Suprapubic skin (tissue), 4 donors: ENCODE measurements around the gene SHC4. TPM values are rescaled to one million over a fixed set of nuclear protein-coding genes. Genes with fewer than 3 reads are reported as not detected.

ENCODE experiments used
- DNase-seq, 2 donors: peaks; one replicate each; pipeline ENCODE4 v3.0.0-alpha.2; 2019; ENCODE audit warnings: low spot score in 2 of 2
- H3K27ac ChIP-seq: fragments of 200-600 bp; sonication (generic); one replicate; pipeline ENCODE4 v1.5.1; 2019
- H3K27me3 ChIP-seq: fragments of 200-600 bp; sonication (generic); one replicate; pipeline ENCODE4 v1.5.1; 2019
- H3K36me3 ChIP-seq: fragments of 200-600 bp; sonication (generic); one replicate; pipeline ENCODE4 v1.5.1; 2019
- H3K4me1 ChIP-seq: fragments of 200-600 bp; sonication (generic); one replicate; pipeline ENCODE4 v1.5.1; 2019
- H3K4me3 ChIP-seq: fragments of 200-600 bp; sonication (generic); one replicate; pipeline ENCODE4 v1.5.1; 2019; ENCODE audit warnings: mild to moderate bottlenecking
- H3K9me3 ChIP-seq: fragments of 200-600 bp; sonication (generic); one replicate; pipeline ENCODE4 v1.5.1; 2019
- CTCF ChIP-seq, 2 donors: fragments of 200-600 bp in 1 of 2; fragments of 450-650 bp in 1 of 2; sonication (generic) in 1 of 2; IDR thresholded peaks; one replicate each; pipeline ENCODE4 v1.5.1; 2016 to 2019; ENCODE audit warnings: antibody characterized with exemption in 2 of 2, mild to moderate bottlenecking in 1 of 2, moderate library complexity in 1 of 2
- EP300 ChIP-seq: sonication (generic); formaldehyde crosslinking; IDR thresholded peaks from one replicate; pipeline ENCODE4 v1.6.1; 2017; ENCODE audit warnings: antibody characterized with exemption
- POLR2A ChIP-seq, 2 donors: fragments of 450-650 bp; IDR thresholded peaks; one replicate each; pipeline ENCODE4 v1.6.1; 2017; ENCODE audit warnings: antibody characterized with exemption in 2 of 2, mild to moderate bottlenecking in 2 of 2, moderate library complexity in 2 of 2
- POLR2AphosphoS5 ChIP-seq, 3 donors: sonication (generic); formaldehyde crosslinking; IDR thresholded peaks; one replicate each; pipeline ENCODE4 v1.6.1; 2017; ENCODE audit warnings: antibody characterized with exemption in 3 of 3
- WGBS: methylation state at CpG from one replicate; pipeline ENCODE4 v1.1.5; 2018; 5-methylcytosine and 5-hydroxymethylcytosine counted together
- total RNA-seq, 4 donors: library from RNA; depleted of rRNA; stranded (reverse); fragments of >200 nt; gene quantifications; one replicate each; pipeline ENCODE4 v1.1.0, GENCODE V29; 2016

Gene SHC4
- total RNA-seq, 4 donors from 2014 or later = 1.4 to 2.5 (median 1.6) TPM

- no peak overlapping the region for H3K4me3 ChIP-seq
- H3K27me3 ChIP-seq = no peaks in the 10 kb centered on the region
- H3K4me1 ChIP-seq = peaks cover 5% of the 10 kb centered on the region
- H3K27ac ChIP-seq = no peak overlapping the region
- 77% methylated on average over 2 of the region's 2 CpGs for WGBS
- DNase-seq = no peak
- no peak for TF ChIP-seq CTCF (IDR thresholded peaks at IDR 0.05)
- TF ChIP-seq POLR2AphosphoS5 (IDR thresholded peaks at IDR 0.05) = no peak
- TF ChIP-seq EP300 = no peak
- no peak for TF ChIP-seq POLR2A (IDR thresholded peaks at IDR 0.05)
- no peaks in the 10 kb centered on the region for H3K36me3 ChIP-seq
- no peaks in the 10 kb centered on the region for H3K9me3 ChIP-seq
Measured at GRCh38 chr15:48850648-48851047, 113.1 kb downstream of the SHC4 start.

- DNase-seq = no peak
- TF ChIP-seq POLR2AphosphoS5 (IDR thresholded peaks at IDR 0.05) = no peak
- TF ChIP-seq EP300 = no peak
- no peak for TF ChIP-seq POLR2A (IDR thresholded peaks at IDR 0.05)
- TF ChIP-seq CTCF (IDR thresholded peaks at IDR 0.05) = no peak
- Histone ChIP-seq H3K9me3 (no peaks in the 10 kb centered on the region), H3K27ac (no peak overlapping the region), H3K27me3 (no peaks in the 10 kb centered on the region), H3K36me3 (no peaks in the 10 kb centered on the region), H3K4me3 (no peak overlapping the region), H3K4me1 (no peaks in the 10 kb centered on the region)
- 70% methylated on average over 1 of the region's 1 CpG for WGBS
Measured at GRCh38 chr15:48845123-48845522, 118.6 kb downstream of the SHC4 start.

- Histone ChIP-seq H3K27me3 (no peaks in the 10 kb centered on the region), H3K36me3 (no peaks in the 10 kb centered on the region), H3K4me1 (no peaks in the 10 kb centered on the region), H3K27ac (no peak overlapping the region), H3K4me3 (no peak overlapping the region), H3K9me3 (no peaks in the 10 kb centered on the region)
- DNase-seq = no peak
- WGBS = 83% methylated on average over 6 of the region's 6 CpGs
- TF ChIP-seq CTCF (IDR thresholded peaks at IDR 0.05) (no peak), POLR2AphosphoS5 (IDR thresholded peaks at IDR 0.05) (no peak), EP300 (no peak), POLR2A (IDR thresholded peaks at IDR 0.05) (no peak)
Measured at GRCh38 chr15:48842501-48842900, 121.2 kb downstream of the SHC4 start.

- no peaks in the 10 kb centered on the region for H3K36me3 ChIP-seq
- no peaks in the 10 kb centered on the region for H3K9me3 ChIP-seq
- H3K4me3 ChIP-seq = no peak overlapping the region
- 85% methylated on average over 5 of the region's 5 CpGs for WGBS
- no peaks in the 10 kb centered on the region for H3K4me1 ChIP-seq
- H3K27ac ChIP-seq = no peak overlapping the region
- TF ChIP-seq CTCF (IDR thresholded peaks at IDR 0.05) = no peak
- no peak for TF ChIP-seq POLR2A (IDR thresholded peaks at IDR 0.05)
- TF ChIP-seq POLR2AphosphoS5 (IDR thresholded peaks at IDR 0.05) = no peak
- TF ChIP-seq EP300 = no peak
- no peaks in the 10 kb centered on the region for H3K27me3 ChIP-seq
- no peak for DNase-seq
Measured at GRCh38 chr15:48834756-48835155, 129.0 kb downstream of the SHC4 start.

- no peak for DNase-seq
- H3K27me3 ChIP-seq = no peaks in the 10 kb centered on the region
Measured at GRCh38 chr15:48833526-48834239, 130.0 kb downstream of the SHC4 start.

More at GRCh38 chr15:48833526-48834239, 130.0 kb downstream of the SHC4 start:
- Histone ChIP-seq H3K9me3 (no peaks in the 10 kb centered on the region), H3K4me1 (peaks cover 5% of the 10 kb centered on the region), H3K27ac (no peak overlapping the region), H3K4me3 (no peak overlapping the region), H3K36me3 (no peaks in the 10 kb centered on the region)
- TF ChIP-seq CTCF (IDR thresholded peaks at IDR 0.05) (no peak), EP300 (no peak), POLR2A (IDR thresholded peaks at IDR 0.05) (no peak), POLR2AphosphoS5 (IDR thresholded peaks at IDR 0.05) (no peak)
